Transverse colon (tissue), 4 donors: ENCODE data around the gene ANTXR2. TPM values are rescaled to one million over a fixed set of nuclear protein-coding genes. Genes with fewer than 3 reads are reported as not detected.
A peak's percentile ranks its signal among the peaks of the same experiment; 100 is the strongest.

ENCODE experiments used
- DNase-seq: peaks from one replicate; pipeline ENCODE4 v3.0.0-alpha.2; 2019
- H3K27ac ChIP-seq, 4 donors: fragments of 200-600 bp; sonication (generic); 2 replicates each; pipeline ENCODE4 v1.5.1; 2016 to 2018; ENCODE audit warnings: inconsistent platforms in 4 of 4
- H3K27me3 ChIP-seq: fragments of 200-600 bp; sonication (generic); 2 replicates; pipeline ENCODE4 v1.5.1; 2017; ENCODE audit warnings: inconsistent platforms
- H3K36me3 ChIP-seq, 4 donors: fragments of 200-600 bp; sonication (generic); 2 replicates each; pipeline ENCODE4 v1.5.1; 2017 to 2019; ENCODE audit warnings: inconsistent platforms in 4 of 4
- H3K4me1 ChIP-seq, 4 donors: fragments of 200-600 bp; sonication (generic); 2 replicates each; pipeline ENCODE4 v1.5.1; 2017 to 2020; ENCODE audit warnings: inconsistent platforms in 4 of 4
- H3K4me3 ChIP-seq, 4 donors: fragments of 200-600 bp; sonication (generic); 1 replicate in 1 of 4; 2 replicates in 3 of 4; pipeline versions ENCODE4 v1.5.1 to v1.6.1; 2017 to 2019; ENCODE audit warnings: inconsistent platforms in 4 of 4
- H3K9me3 ChIP-seq, 2 donors: fragments of 200-600 bp; sonication (generic); 2 replicates each; pipeline ENCODE4 v1.5.1; 2017 to 2019; ENCODE audit warnings: inconsistent platforms in 2 of 2
- EP300 ChIP-seq: sonication (generic); formaldehyde crosslinking; IDR thresholded peaks from one replicate; pipeline ENCODE4 v1.6.1; 2017; ENCODE audit warnings: antibody characterized with exemption, low read depth
- POLR2A ChIP-seq: fragments of 450-650 bp; IDR thresholded peaks from one replicate; pipeline ENCODE4 v1.6.1; 2016; ENCODE audit warnings: antibody characterized with exemption, mild to moderate bottlenecking, moderate library complexity
- POLR2AphosphoS5 ChIP-seq, 3 donors: sonication (generic); formaldehyde crosslinking; IDR thresholded peaks; one replicate each; pipeline ENCODE4 v1.6.1; 2016; ENCODE audit warnings: antibody characterized with exemption in 3 of 3
- WGBS, 2 donors: methylation state at CpG; one replicate each; pipeline ENCODE4 v1.1.5; 2018; ENCODE audit warnings: low coverage in 1 of 2; 5-methylcytosine and 5-hydroxymethylcytosine counted together
- in situ Hi-C, 4 donors: fragments of 200-750 bp; cut with MboI; loops; one replicate each; pipeline versions ENCODE4 v1.15.0 to v1.15.1; 2017; ENCODE audit warnings: low sequenced_read_pairs in 3 of 4, low pct_ligation_motif_present in 1 of 4, low pct_unique_long_range_greater_than_20kb in 1 of 4
- intact Hi-C: fragments of 100-400 bp; cut with DNase I; formaldehyde crosslinking; loops from one replicate; pipeline ENCODE4 v1.15.1; 2023; ENCODE audit warnings: low total_unique reads
- total RNA-seq, 4 donors: library from RNA; depleted of rRNA; stranded (reverse); fragments of >200 nt; gene quantifications; one replicate each; pipeline ENCODE4 v1.1.0, GENCODE V29; 2016
- TF ChIP-seq, protein P1 (sequence below), 5 experiments: fragments of 200-600 bp in 3 of 5; fragments of 450-650 bp in 2 of 5; sonication (generic) in 3 of 5; IDR thresholded peaks; 1 replicate in 2 of 5; 2 replicates in 3 of 5; pipeline ENCODE4 v1.5.1; 2016 to 2017; ENCODE audit warnings: antibody characterized with exemption in 5 of 5, inconsistent platforms in 3 of 5, mild to moderate bottlenecking in 2 of 5, moderate library complexity in 1 of 5

Gene ANTXR2
- total RNA-seq, 4 donors from 2014 or later, result 46.8 to 89.8 (median 76.0) TPM

DNA sequence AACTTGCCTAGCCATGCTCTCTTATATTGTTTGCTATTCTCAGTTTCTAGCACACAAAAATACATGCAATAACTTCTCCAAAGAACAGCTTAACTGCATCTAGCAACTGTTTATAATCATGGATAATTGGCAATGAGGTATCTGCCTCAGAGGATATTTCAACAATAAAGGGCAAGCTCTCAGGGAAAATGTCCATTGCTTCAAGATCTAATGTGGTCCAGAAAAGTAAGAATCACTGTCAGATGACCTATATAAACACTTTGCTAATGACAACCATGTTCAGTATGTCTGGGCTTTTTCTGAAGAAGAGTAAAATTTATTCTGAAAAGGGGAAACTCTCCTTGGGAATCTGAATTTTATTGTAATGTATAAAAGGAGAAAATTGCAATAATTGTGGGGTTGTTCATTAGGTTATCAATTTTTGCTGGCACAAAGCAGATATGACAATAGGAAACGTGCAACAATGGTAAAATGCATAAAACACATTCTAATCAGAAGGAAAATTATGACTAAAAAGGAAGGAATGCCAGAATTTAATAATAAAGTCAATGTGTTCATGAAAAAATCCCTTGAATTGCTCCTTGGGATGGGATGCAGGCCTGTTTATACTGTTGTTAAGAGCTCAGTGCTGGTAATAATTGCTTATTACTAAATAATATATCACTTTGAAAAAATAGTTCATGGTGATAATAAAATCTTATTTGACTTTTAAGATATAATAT, 90.3 kb downstream of the ANTXR2 start:
- TF ChIP-seq EP300, result no peak
- TF ChIP-seq POLR2AphosphoS5 (IDR thresholded peaks at IDR 0.05), result no peak
- TF ChIP-seq, protein P1, sequence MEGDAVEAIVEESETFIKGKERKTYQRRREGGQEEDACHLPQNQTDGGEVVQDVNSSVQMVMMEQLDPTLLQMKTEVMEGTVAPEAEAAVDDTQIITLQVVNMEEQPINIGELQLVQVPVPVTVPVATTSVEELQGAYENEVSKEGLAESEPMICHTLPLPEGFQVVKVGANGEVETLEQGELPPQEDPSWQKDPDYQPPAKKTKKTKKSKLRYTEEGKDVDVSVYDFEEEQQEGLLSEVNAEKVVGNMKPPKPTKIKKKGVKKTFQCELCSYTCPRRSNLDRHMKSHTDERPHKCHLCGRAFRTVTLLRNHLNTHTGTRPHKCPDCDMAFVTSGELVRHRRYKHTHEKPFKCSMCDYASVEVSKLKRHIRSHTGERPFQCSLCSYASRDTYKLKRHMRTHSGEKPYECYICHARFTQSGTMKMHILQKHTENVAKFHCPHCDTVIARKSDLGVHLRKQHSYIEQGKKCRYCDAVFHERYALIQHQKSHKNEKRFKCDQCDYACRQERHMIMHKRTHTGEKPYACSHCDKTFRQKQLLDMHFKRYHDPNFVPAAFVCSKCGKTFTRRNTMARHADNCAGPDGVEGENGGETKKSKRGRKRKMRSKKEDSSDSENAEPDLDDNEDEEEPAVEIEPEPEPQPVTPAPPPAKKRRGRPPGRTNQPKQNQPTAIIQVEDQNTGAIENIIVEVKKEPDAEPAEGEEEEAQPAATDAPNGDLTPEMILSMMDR (IDR thresholded peaks at IDR 0.05), result no peak
- TF ChIP-seq POLR2A, result no peak
- Histone ChIP-seq H3K4me1 (peaks cover 0 to 3% (median 0%) of the 10 kb centered on the region in 4 donors), H3K27me3 (no peaks in the 10 kb centered on the region), H3K27ac (peak overlapping the region in 1 of 4 donors; percentile 8), H3K36me3 (peaks cover 0 to 16% (median 7%) of the 10 kb centered on the region in 4 donors), H3K9me3 (no peaks in the 10 kb centered on the region), H3K4me3 (no peak overlapping the region)
- WGBS, 2 donors, result 42 to 84% methylated on average over 1 of the region's 1 CpG
- in situ Hi-C loops, result no loop called here
- no peak for DNase-seq
- intact Hi-C loops, result no loop called here

DNA sequence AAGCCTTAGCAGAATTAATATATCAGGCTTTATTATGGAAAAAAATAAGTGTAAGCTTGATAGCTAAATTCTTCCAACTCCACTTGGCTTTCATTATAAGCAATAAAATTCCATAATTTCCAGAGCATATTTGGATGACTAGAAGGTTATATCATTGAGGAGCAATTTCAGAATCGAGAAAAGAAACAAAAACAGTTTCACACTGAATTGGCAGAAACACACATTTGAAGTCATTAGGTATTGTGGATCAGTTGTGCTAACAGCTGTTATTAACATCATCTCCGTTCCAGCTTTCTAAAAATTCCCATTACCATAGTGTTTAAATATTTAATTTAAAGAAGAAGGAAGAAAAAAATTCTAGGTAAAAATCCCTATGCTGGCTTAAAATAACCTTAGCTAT, 92.6 kb downstream of the ANTXR2 start:
- in situ Hi-C loops, result no loop called here
- Histone ChIP-seq H3K36me3 (peaks cover 0 to 35% (median 18%) of the 10 kb centered on the region in 4 donors), H3K27me3 (no peaks in the 10 kb centered on the region), H3K9me3 (no peaks in the 10 kb centered on the region), H3K4me1 (no peaks in the 10 kb centered on the region), H3K27ac (no peak overlapping the region), H3K4me3 (no peak overlapping the region)
- WGBS, 2 donors, result 71 to 73% methylated on average over 2 of the region's 2 CpGs
- DNase-seq, result no peak
- TF ChIP-seq, protein P1 (IDR thresholded peaks at IDR 0.05), result no peak
- no peak for TF ChIP-seq EP300
- TF ChIP-seq POLR2AphosphoS5 (IDR thresholded peaks at IDR 0.05), result no peak
- TF ChIP-seq POLR2A, result no peak
- intact Hi-C loops, result no loop called here

DNA sequence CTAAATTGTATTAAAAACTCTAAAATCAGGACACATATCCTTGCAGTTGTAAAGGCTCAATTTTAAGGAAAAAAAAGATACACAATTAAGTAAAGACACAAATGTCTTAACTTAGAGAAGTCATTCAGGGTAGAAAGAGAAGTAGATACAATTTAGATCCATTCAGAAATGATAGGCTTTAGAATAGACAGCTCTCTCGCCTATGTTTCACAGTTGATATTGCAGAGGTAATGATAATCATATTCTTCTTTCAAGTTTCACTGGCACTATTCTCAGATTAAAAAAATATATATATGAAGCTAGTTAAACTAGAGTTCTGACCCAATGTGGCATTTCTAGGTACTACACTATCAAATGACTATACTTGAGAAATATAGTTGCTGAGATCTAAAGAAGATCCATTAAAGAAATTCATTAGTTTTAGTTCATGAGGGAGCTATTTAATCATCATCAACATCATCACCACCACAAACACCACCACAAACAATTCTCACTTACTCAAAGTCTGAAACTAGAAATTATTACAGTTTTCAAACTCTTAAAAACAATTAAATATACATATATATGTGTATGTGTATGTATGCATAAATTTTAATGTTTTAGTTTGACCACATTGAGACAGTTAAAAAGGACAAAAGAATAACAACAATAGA, 93.1 kb downstream of the ANTXR2 start:
- Histone ChIP-seq H3K27me3 (no peaks in the 10 kb centered on the region), H3K4me3 (no peak overlapping the region), H3K36me3 (peaks cover 0 to 41% (median 20%) of the 10 kb centered on the region in 4 donors), H3K9me3 (no peaks in the 10 kb centered on the region), H3K27ac (no peak overlapping the region), H3K4me1 (no peaks in the 10 kb centered on the region)
- intact Hi-C loops, result no loop called here
- in situ Hi-C loops, result no loop called here
- WGBS, 2 donors, result 91 to 93% methylated on average over 1 of the region's 1 CpG
- DNase-seq, result no peak
- no peak for TF ChIP-seq POLR2AphosphoS5 (IDR thresholded peaks at IDR 0.05)
- TF ChIP-seq, protein P1 (IDR thresholded peaks at IDR 0.05), result no peak
- TF ChIP-seq POLR2A, result no peak

DNA sequence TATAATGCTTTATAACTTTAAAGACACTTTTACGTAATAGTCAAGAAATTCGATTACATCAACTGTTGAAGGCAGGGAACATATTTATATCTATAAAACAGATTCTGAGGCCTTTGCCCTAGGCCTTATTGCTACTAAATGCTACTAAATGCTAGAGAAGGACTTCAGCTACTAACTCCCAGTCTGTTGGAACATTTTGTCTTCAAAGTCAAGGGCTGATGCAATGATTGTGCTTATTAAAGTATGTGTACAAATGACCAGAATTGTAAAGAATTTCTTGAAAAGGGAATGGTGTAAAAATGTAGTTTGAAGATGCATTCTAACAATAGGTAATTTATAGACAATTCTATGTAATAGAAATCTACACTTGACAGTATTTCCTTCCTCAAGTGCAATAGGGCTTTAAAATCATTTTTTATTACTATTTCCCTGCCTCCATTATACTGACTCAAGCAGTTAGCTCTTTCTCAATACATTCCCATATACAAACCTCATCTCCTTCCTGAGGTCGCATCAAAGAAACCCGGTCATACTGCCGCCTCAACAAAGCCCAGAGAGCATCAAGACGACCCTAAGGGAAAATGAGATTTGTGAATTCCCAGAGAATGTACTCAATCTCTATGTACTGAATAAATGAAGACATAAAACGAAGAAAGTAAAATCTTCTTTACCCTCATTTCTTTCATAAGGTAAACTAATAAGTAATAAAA, 95.7 kb downstream of the ANTXR2 start:
- Histone ChIP-seq H3K4me1 (no peaks in the 10 kb centered on the region), H3K4me3 (no peak overlapping the region), H3K36me3 (peaks cover 0 to 44% (median 21%) of the 10 kb centered on the region in 4 donors), H3K27ac (no peak overlapping the region), H3K27me3 (no peaks in the 10 kb centered on the region), H3K9me3 (no peaks in the 10 kb centered on the region)
- WGBS, 2 donors, result 95 to 98% methylated on average over 7 of the region's 7 CpGs
- DNase-seq, result no peak
- TF ChIP-seq EP300 (no peak), POLR2AphosphoS5 (IDR thresholded peaks at IDR 0.05) (no peak), POLR2A (no peak)
- TF ChIP-seq, protein P1 (IDR thresholded peaks at IDR 0.05), result no peak
- intact Hi-C loops, result no loop called here
- in situ Hi-C loops, result no loop called here
